T-helper 2 cell (primary cell): ENCODE measurements around the gene HES2.
A peak's percentile ranks its signal among the peaks of the same experiment; 100 is the strongest.
"Not testable (repeated sequence)": the region's sequence is repeated elsewhere in the genome, so short reads cannot be mapped to it uniquely, and the experiment has no call there.

Experiments used
- DNase-seq, 5 experiments: peaks; one replicate each; pipeline versions ENCODE4 v3.0.0 to v3.0.0-alpha.2; 2012 to 2022
- total RNA-seq, 2 donors: gene quantifications; one replicate each; lab custom pipeline; 2026; lab: John Stamatoyannopoulos, UW

The HES2 gene
- 0 to 0.31 reads per million in 2 donors for total RNA-seq

GRCh38 chr1:6419804-6420453, at the start of gene HES2:
Gene HES2 (minus strand): TSS chr1:6419919. CDS start chr1:6419820, 99 bp downstream.
- no peak for DNase-seq

DNA sequence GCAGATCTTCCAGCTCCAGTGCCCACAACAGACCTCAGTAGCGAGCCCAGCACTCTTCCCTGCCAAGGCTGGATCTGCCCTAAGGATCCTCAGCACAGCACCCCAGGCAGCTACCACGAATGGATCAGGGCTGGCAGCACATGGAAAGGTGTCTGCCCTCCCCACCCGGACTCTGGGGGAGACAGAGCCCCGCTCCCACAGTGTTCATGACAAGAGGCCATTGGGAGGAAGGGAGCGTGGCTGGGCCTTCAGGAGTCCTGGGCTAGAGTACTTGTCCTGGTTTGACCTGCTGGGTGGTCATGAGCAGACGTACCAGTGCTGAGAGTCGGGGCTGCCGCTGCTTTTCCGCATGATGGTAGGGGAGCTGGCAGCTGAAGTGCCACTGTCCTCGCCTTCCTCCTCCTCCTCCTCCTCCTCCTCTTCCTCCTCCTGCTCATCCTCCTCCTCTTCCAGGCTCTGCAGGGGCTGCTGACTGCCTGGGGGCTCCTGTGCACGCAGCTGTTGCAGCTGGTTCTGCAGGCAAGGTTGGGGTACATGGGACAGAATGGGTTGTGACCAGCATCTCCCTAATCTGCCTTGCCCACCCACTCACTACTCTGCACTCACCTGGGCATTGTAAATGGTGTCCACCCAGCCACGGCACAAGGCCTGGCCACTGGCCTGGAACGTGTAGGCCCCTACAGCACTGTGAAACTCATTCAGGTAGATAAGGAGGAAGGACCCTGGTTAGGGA, 49.2 kb upstream of the HES2 start:
- no peak for DNase-seq

- no peak for DNase-seq
Measured at GRCh38 chr1:6467744-6468688, 48.3 kb upstream of the HES2 start.

- no peak for DNase-seq
Measured at GRCh38 chr1:6467224-6467623, 47.5 kb upstream of the HES2 start.

DNA sequence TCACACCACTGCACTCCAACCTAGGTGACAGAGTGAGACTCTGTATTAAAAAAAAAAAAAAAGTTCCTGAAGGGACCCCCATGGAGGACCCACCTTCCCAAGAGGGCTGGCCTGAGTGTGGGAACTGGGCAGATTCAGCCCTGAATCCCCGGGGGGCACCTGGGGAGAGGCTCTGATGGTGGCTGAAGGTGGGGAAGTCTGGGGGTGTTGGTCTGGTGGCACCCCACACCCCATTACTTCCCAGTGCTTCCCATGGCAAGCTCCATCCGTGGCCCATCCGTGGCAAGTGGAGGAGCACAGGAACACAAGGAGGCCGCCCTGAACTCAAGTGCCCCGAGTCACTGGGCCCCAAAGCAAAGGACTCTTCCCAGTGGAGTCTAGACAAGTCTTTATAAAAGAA, 47.0 kb upstream of the HES2 start:
- DNase-seq = no peak

GRCh38 chr1:6466023-6466422, 46.3 kb upstream of the HES2 start, which contains the start of gene TNFRSF25:
Gene TNFRSF25 (minus strand): TSS chr1:6466173. CDS start chr1:6466107, 66 bp downstream.
- peak; percentile 47 to 69 (median 60) for DNase-seq

GRCh38 chr1:6465461-6466005, 45.8 kb upstream of the HES2 start:
- DNase-seq = peak in 4 of 5 experiments; percentile 38 to 64 (median 52)

GRCh38 chr1:6464915-6465314, 45.2 kb upstream of the HES2 start:
- DNase-seq = no peak

- no peak for DNase-seq
Measured at GRCh38 chr1:6464514-6464836, 44.8 kb upstream of the HES2 start.

GRCh38 chr1:6463120-6463412, 43.3 kb upstream of the HES2 start:
- DNase-seq = no peak

GRCh38 chr1:6462412-6463119, 42.8 kb upstream of the HES2 start:
- DNase-seq = no peak

GRCh38 chr1:6461538-6462411, 42.1 kb upstream of the HES2 start:
- DNase-seq = no peak

- DNase-seq = no peak
Measured at GRCh38 chr1:6461051-6461530, 41.4 kb upstream of the HES2 start.

DNA sequence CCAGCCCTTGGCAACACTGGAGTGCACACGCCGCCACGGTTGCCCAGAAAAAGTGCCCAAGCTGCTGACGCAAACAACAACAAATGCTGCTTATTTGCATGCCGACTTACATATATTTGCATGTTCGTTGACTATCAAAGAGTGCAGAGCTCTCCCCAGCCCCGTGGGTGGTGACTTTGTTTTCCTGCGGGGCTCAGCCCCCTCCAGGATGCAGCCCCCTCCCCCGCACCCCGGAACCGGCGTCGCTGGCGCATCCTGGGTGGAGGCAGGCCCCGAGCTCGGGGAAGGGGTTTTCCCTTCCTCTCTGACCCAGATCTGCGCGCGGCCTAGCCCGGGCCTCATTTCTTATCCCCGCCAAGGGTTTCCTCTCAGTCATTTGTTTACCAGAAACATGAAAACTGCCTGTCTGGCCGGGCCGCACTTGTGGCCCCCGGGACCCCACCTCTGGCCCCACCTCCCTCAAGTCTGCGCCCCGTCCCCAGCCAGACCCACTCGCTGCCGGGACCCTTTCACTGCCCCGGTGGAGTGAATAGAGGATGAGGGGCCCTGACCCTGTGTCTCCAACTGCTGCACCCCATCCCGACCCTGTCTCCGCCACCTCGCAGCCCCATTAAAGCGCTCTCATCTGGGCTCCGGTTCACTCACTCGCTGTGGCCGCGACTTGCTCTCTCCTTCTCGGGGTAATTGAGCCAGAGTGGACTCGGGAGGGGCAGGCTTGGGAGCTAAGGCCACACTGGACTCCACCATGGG, 40.8 kb upstream of the HES2 start:
- DNase-seq = peak; percentile 84 to 97 (median 87)

DNA sequence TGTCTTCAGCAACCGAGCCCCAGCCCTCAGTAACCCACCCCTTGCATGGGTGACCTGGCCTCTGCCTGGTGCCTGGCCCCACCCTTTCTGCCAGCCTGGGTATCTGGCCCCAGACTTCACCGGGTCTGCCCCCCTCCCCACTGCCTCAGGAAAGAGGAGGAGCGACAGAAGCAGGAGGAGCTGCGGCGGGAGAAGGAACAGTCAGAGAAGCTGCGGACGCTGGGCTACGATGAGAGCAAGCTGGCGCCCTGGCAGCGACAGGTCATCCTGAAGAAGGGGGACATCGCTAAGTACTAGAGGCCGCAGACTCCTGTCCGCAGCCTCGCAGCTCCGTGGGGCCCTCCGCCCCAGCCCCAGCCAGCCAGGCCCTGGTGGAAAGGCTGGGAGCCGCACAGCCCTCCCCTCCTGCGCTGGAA, 40.1 kb upstream of the HES2 start:
- peak in 4 of 5 experiments; percentile 41 to 73 (median 60) for DNase-seq

DNA sequence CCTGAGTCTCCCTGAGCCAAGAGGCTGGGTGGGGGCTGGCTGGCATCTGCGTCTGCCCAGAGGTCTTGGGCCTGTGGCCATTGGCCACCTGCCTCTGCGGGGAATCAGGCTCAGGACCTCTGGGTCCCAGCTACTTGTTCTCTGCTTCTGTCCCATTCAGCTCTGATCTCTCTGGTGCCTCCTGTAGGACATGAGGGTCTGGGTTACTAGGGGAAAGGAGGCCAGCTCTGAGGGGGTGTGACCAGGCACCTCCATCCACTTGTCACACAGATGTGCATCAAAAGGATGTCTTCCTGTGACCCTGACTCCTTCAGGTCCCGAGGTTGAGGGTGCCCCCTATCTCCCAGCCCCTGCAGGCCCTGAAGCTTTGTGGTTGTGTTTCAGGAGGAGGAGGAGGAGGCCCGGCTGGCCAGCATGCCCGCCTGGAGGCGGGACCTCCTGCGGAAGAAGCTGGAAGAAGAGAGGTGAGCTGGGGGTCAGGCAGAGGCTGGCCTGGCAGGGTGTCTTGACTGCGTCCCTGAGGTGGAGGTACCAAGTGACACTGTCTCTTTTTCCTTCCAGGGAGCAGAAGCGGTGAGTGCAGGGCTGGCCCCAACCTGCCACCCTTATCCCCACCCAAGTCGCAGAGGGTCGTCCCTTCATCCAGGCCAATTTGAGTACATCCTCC, 37.2 kb upstream of the HES2 start:
- DNase-seq = no peak

DNA sequence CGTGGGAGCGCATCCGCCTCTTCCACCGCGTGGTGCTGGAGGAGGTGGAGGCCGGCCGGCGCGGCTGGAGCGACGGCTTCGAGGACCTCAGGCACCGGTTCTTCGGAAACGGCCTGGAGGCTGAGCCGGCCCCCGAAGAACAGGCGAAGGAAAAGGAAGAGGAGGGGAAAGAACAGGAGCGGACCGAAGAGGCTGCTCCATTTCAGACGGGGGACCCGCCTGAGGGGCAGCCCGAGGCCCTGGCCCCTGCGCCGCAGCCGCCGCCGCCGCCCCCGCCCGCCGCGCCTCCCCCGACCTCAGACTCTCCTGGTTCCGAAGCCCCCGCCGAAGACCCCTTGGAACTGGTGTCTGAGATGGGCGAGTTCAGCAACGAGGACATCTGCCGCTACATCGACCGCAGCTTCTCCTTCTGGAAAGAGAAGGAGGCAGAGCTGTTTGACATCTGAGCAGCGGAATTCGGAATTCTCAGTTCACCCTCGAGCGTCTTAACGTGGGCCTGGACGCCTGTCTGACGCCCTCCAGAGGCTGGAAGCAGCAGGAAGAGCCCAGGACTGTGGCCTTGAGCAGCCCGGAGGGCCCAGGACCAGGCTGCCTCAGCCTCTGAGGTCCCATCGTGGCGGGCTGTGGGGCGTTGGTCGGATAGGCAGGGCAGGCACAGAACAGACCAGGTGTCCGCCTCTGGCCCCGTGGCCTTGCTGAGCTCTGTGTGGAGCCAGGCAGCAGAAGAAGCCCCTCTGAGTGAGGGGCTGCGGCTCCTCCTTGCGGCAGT, 36.2 kb upstream of the HES2 start:
- DNase-seq = not testable (repeated sequence)

GRCh38 chr1:6454856-6455751, 35.4 kb upstream of the HES2 start:
- peak in 2 of 5 experiments; percentile 31 to 41 for DNase-seq
